Measurements from ENCODE around the gene MAP3K2. TPM values are rescaled to one million over a fixed set of nuclear protein-coding genes. Genes with fewer than 3 reads are reported as not detected.

MAP3K2 gene
- total RNA-seq, 4 donors from 2014 or later = 39.4 to 95.4 (median 72.9) TPM

DNA sequence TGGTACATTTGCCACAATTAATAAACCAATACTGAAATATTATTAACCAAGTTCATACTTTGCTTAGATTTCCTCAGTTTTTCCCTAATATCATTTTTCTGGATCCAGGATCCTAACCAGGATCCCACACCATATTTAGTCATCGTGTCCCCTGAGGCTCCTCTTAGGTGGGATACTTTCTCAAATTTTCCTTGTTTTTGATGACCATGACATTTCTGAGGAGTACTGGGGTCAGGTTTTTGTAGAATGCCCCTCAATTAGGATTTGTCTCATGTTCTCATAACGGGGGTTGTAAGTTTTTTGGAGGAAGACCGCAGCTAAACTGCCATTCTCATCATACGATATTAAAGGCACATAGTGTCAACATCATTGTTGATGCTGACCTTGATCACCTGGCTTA lies 78.3 kb downstream of the MAP3K2 start:
- WGBS, 2 donors (ENCODE audit: low coverage in 1 of 2) = 94 to 100% methylated on average over 1 to 4 of the region's 4 CpGs
- Histone ChIP-seq H3K27ac (no peak overlapping the region), H3K9me3 (no peaks in the 10 kb centered on the region), H3K4me3 (no peak overlapping the region), H3K27me3 (no peaks in the 10 kb centered on the region), H3K36me3 (peaks cover 0 to 48% (median 16%) of the 10 kb centered on the region in 4 donors), H3K4me1 (peaks cover 0 to 7% (median 0%) of the 10 kb centered on the region in 4 donors)
- DNase-seq = no peak
- TF ChIP-seq, protein P1, sequence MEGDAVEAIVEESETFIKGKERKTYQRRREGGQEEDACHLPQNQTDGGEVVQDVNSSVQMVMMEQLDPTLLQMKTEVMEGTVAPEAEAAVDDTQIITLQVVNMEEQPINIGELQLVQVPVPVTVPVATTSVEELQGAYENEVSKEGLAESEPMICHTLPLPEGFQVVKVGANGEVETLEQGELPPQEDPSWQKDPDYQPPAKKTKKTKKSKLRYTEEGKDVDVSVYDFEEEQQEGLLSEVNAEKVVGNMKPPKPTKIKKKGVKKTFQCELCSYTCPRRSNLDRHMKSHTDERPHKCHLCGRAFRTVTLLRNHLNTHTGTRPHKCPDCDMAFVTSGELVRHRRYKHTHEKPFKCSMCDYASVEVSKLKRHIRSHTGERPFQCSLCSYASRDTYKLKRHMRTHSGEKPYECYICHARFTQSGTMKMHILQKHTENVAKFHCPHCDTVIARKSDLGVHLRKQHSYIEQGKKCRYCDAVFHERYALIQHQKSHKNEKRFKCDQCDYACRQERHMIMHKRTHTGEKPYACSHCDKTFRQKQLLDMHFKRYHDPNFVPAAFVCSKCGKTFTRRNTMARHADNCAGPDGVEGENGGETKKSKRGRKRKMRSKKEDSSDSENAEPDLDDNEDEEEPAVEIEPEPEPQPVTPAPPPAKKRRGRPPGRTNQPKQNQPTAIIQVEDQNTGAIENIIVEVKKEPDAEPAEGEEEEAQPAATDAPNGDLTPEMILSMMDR (IDR thresholded peaks at IDR 0.05) = no peak
- TF ChIP-seq POLR2A (IDR thresholded peaks at IDR 0.05) = no peak
- TF ChIP-seq POLR2AphosphoS5 (IDR thresholded peaks at IDR 0.05) = no peak
- TF ChIP-seq EP300 (IDR thresholded peaks at IDR 0.05; ENCODE audit: low read depth) = no peak
- in situ Hi-C loops (cut with MboI; ENCODE audit: low pct_ligation_motif_present in 1 of 4, low pct_unique_long_range_greater_than_20kb in 1 of 4, low sequenced_read_pairs in 3 of 4) = no loop called here
- intact Hi-C loops (cut with DNase I; ENCODE audit: low total_unique reads) = no loop called here

DNA sequence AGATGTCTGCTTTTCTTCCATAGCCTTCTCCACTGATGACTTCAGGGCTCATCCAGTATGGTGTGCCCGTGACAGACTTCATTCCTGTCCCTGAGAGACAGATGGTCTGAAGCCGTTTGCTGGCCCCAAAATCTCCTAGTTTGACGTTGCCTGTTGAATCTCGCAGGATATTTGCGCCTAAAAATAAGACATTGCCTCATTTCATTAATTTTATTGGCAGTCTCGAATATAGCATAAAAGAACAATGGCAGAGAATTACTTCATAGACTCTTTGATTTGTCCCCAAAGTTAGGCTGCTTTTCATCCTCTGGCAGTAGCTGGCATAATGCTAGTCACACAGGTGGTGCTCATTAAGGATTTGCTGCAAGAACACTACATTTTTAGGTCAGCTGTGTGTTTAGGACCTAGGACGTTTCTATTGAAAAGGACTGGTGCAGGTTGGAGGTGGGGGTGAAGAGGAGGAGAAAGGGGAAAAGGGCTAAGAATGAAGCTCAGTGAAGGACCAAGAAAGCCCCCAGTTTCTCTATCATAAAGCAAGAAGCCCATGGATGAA lies 79.1 kb downstream of the MAP3K2 start:
- peaks cover 0 to 48% (median 14%) of the 10 kb centered on the region in 4 donors for H3K36me3 ChIP-seq

DNA sequence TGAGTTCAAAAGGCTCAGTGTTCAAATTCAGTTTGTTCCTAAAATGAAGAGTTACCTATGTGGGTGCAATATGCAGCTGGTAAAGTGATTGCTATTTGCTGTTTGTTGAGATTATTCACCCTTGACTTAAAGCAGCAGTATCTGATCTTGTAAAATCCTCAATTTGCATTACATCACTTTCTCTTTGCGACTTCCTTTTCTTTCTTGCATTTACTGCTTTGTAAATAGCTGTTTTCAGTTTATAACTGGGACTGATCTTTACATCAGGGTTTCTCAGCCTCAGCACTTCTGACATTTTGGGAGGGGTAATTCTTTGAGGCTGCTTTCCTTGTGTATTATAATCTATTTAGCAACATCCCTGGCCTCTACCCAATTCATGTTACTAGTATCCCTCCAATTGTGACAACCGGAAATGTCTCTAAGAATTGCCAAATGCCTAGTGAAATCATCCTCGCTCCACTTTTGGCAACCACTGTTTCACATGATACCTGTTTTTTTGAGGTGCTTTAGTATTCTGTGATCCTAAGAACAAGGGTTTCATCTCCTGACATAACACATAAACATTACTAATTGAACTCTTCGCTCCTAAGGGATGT lies 81.7 kb downstream of the MAP3K2 start:
- in situ Hi-C loops (cut with MboI; ENCODE audit: low pct_ligation_motif_present in 1 of 4, low pct_unique_long_range_greater_than_20kb in 1 of 4, low sequenced_read_pairs in 3 of 4) (no loop called here), intact Hi-C loops (cut with DNase I; ENCODE audit: low total_unique reads) (no loop called here)
- H3K27ac ChIP-seq = peak overlapping the region in 3 of 4 donors; percentile 11 to 24 (median 16)
- no peaks in the 10 kb centered on the region for H3K27me3 ChIP-seq
- no peak for DNase-seq
- peaks cover 0 to 28% (median 10%) of the 10 kb centered on the region in 4 donors for H3K36me3 ChIP-seq
- TF ChIP-seq POLR2A (IDR thresholded peaks at IDR 0.05) = no peak
- TF ChIP-seq, protein P1 (IDR thresholded peaks at IDR 0.05) = no peak
- no peak for TF ChIP-seq POLR2AphosphoS5 (IDR thresholded peaks at IDR 0.05)
- TF ChIP-seq EP300 (IDR thresholded peaks at IDR 0.05; ENCODE audit: low read depth) = no peak
- no peak overlapping the region for H3K4me3 ChIP-seq
- H3K9me3 ChIP-seq = no peaks in the 10 kb centered on the region
- WGBS, 2 donors (ENCODE audit: low coverage in 1 of 2) = 33 to 67% methylated on average over 4 of the region's 4 CpGs
- H3K4me1 ChIP-seq = peaks cover 0 to 7% (median 0%) of the 10 kb centered on the region in 4 donors

More for the DNA sequence above, 79.1 kb downstream of the MAP3K2 start:
- Histone ChIP-seq H3K4me1 (peaks cover 0 to 7% (median 0%) of the 10 kb centered on the region in 4 donors), H3K9me3 (no peaks in the 10 kb centered on the region), H3K27me3 (no peaks in the 10 kb centered on the region), H3K27ac (no peak overlapping the region), H3K4me3 (no peak overlapping the region)
- DNase-seq = no peak
- WGBS, 2 donors (ENCODE audit: low coverage in 1 of 2) = 91 to 100% methylated on average over 5 to 7 of the region's 7 CpGs
- in situ Hi-C loops (cut with MboI; ENCODE audit: low pct_ligation_motif_present in 1 of 4, low pct_unique_long_range_greater_than_20kb in 1 of 4, low sequenced_read_pairs in 3 of 4) (no loop called here), intact Hi-C loops (cut with DNase I; ENCODE audit: low total_unique reads) (no loop called here)
- TF ChIP-seq POLR2AphosphoS5 (IDR thresholded peaks at IDR 0.05) = no peak
- TF ChIP-seq EP300 (IDR thresholded peaks at IDR 0.05; ENCODE audit: low read depth) = no peak
- no peak for TF ChIP-seq POLR2A (IDR thresholded peaks at IDR 0.05)
- TF ChIP-seq, protein P1 (IDR thresholded peaks at IDR 0.05) = no peak

DNA sequence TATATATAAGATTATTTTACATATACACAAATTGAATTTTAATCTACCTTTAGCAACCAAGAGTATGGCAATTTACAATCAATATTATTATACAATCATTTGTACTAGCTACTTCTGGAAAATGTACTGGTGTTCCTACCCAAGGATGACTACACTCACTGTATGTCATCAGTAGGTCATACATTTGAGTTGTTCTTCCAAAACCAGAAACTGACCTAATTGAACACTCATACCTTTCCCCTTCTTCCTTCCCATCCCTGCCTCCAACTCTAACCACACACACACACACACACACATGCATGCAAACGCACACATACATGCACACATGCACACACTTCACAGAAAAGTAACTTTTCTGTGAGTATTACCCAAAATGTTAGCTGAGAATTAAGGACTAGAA lies 85.6 kb downstream of the MAP3K2 start:
- intact Hi-C loops (cut with DNase I; ENCODE audit: low total_unique reads) = no loop called here
- peaks cover 0 to 7% (median 0%) of the 10 kb centered on the region in 4 donors for H3K4me1 ChIP-seq
- H3K36me3 ChIP-seq = peaks cover 0 to 14% (median 3%) of the 10 kb centered on the region in 4 donors
- no peaks in the 10 kb centered on the region for H3K27me3 ChIP-seq
- no peaks in the 10 kb centered on the region for H3K9me3 ChIP-seq
- TF ChIP-seq POLR2AphosphoS5 (IDR thresholded peaks at IDR 0.05) = no peak
- TF ChIP-seq, protein P1 (IDR thresholded peaks at IDR 0.05) = no peak
- no peak for TF ChIP-seq POLR2A (IDR thresholded peaks at IDR 0.05)
- no peak for TF ChIP-seq EP300 (IDR thresholded peaks at IDR 0.05; ENCODE audit: low read depth)
- no peak overlapping the region for H3K4me3 ChIP-seq
- no peak for DNase-seq
- in situ Hi-C loops (cut with MboI; ENCODE audit: low pct_ligation_motif_present in 1 of 4, low pct_unique_long_range_greater_than_20kb in 1 of 4, low sequenced_read_pairs in 3 of 4) = no loop called here
- no peak overlapping the region for H3K27ac ChIP-seq
- WGBS, 2 donors (ENCODE audit: low coverage in 1 of 2) = 94 to 100% methylated on average over 1 of the region's 1 CpG

Measured in transverse colon (tissue), 4 donors.